SHP77 (cell line): Measurements from ENCODE around the gene CHERP.
A peak's percentile ranks its signal among the peaks of the same experiment; 100 is the strongest.
"Not testable (repeated sequence)": the region's sequence is repeated elsewhere in the genome, so short reads cannot be mapped to it uniquely, and the experiment has no call there.

ENCODE experiments used
- DNase-seq, 2 experiments: peaks; one replicate each; lab custom pipeline; 2025; lab: John Stamatoyannopoulos, UW

Gene CHERP

GRCh38 chr19:16520074-16520973 lies 21.9 kb downstream of the CHERP start:
- no peak for DNase-seq

GRCh38 chr19:16519230-16519687 lies 23.0 kb downstream of the CHERP start:
- no peak for DNase-seq

GRCh38 chr19:16518483-16519229 lies 23.6 kb downstream of the CHERP start:
- no peak for DNase-seq

- no peak for DNase-seq
These were observed 24.2 kb downstream of the CHERP start for GRCh38 chr19:16518061-16518460.

- DNase-seq: no peak
These were observed 25.2 kb downstream of the CHERP start for GRCh38 chr19:16516923-16517610.

GRCh38 chr19:16516381-16516780 lies 25.9 kb downstream of the CHERP start:
- no peak for DNase-seq

- DNase-seq: no peak
These were observed 27.7 kb downstream of the CHERP start for GRCh38 chr19:16514383-16515019.

- not testable (repeated sequence) for DNase-seq
These were observed 29.6 kb downstream of the CHERP start for GRCh38 chr19:16512611-16513010.

GRCh38 chr19:16509141-16510061 lies 32.8 kb downstream of the CHERP start:
- DNase-seq: no peak

- DNase-seq: no peak
These were observed 33.7 kb downstream of the CHERP start for GRCh38 chr19:16508546-16508945.

GRCh38 chr19:16506961-16507360 lies 35.3 kb downstream of the CHERP start:
- no peak for DNase-seq

- not testable (repeated sequence) for DNase-seq
These were observed 36.1 kb downstream of the CHERP start for GRCh38 chr19:16506161-16506560.

GRCh38 chr19:16504271-16504670 lies 38.0 kb downstream of the CHERP start:
- no peak for DNase-seq

GRCh38 chr19:16497837-16498236 lies 44.4 kb downstream of the CHERP start:
- DNase-seq: no peak

GRCh38 chr19:16497042-16497441 lies 45.2 kb downstream of the CHERP start:
- DNase-seq: no peak

- DNase-seq: peak in 1 of 2 experiments; percentile 29
These were observed 45.6 kb downstream of the CHERP start for GRCh38 chr19:16496613-16496983.

GRCh38 chr19:16495982-16496612 lies 46.1 kb downstream of the CHERP start, which contains the start of the genes C19orf44 and CALR3:
C19orf44 (plus strand) TSS chr19:16496394; CDS start chr19:16500793, 4,399 bp downstream.
CALR3 (minus strand) TSS chr19:16496167; CDS start chr19:16496129, 38 bp downstream.
- DNase-seq: peak; percentile 100

- DNase-seq: not testable (repeated sequence)
These were observed 55.8 kb downstream of the CHERP start for GRCh38 chr19:16486476-16486875.

GRCh38 chr19:16482745-16483144 lies 59.5 kb downstream of the CHERP start:
- no peak for DNase-seq

GRCh38 chr19:16477311-16477710 lies 64.9 kb downstream of the CHERP start:
- no peak for DNase-seq
